HG03571 (cell line): ENCODE data around the gene TECTB.

Experiments used
- ATAC-seq: cut with Tn5 transposase; IDR thresholded peaks from one replicate; pipeline ENCODE4 v1.9.1; 2021; ENCODE audit not compliant: unreplicated experiment

TECTB gene

GRCh38 chr10:112271982-112272381 lies 11.2 kb upstream of the TECTB start:
- ATAC-seq, result no peak

GRCh38 chr10:112274831-112275230 lies 8.4 kb upstream of the TECTB start:
- ATAC-seq, result no peak

- ATAC-seq, result no peak
Observed at GRCh38 chr10:112275512-112276245, 7.5 kb upstream of the TECTB start.

GRCh38 chr10:112278871-112279270 lies 4.3 kb upstream of the TECTB start:
- ATAC-seq, result no peak

- ATAC-seq, result no peak
Observed at GRCh38 chr10:112279433-112279832, 3.8 kb upstream of the TECTB start.

- ATAC-seq, result no peak
Observed at GRCh38 chr10:112280205-112280921, 2.8 kb upstream of the TECTB start.

- no peak for ATAC-seq
Observed at GRCh38 chr10:112282086-112282485, 1.1 kb upstream of the TECTB start.

- no peak for ATAC-seq
Observed at GRCh38 chr10:112286837-112287818, 3.9 kb downstream of the TECTB start.

GRCh38 chr10:112287844-112288243 lies 4.6 kb downstream of the TECTB start:
- ATAC-seq, result no peak

- ATAC-seq, result no peak
Observed at GRCh38 chr10:112288486-112288885, 5.3 kb downstream of the TECTB start.

- ATAC-seq, result no peak
Observed at GRCh38 chr10:112289373-112290053, 6.3 kb downstream of the TECTB start.

GRCh38 chr10:112290054-112290373 lies 6.8 kb downstream of the TECTB start:
- ATAC-seq, result no peak

GRCh38 chr10:112294169-112294568 lies 11.0 kb downstream of the TECTB start:
- ATAC-seq, result no peak

- no peak for ATAC-seq
Observed at GRCh38 chr10:112295853-112296830, 12.9 kb downstream of the TECTB start.

GRCh38 chr10:112296908-112297331 lies 13.7 kb downstream of the TECTB start:
- no peak for ATAC-seq

- no peak for ATAC-seq
Observed at GRCh38 chr10:112298581-112298980, 15.4 kb downstream of the TECTB start.

- ATAC-seq, result no peak
Observed at GRCh38 chr10:112299456-112299855, 16.3 kb downstream of the TECTB start.

GRCh38 chr10:112302335-112302734 lies 19.1 kb downstream of the TECTB start:
- no peak for ATAC-seq

- no peak for ATAC-seq
Observed at GRCh38 chr10:112303528-112303927, 20.3 kb downstream of the TECTB start.
